GM23248 (cell line): ENCODE measurements around the gene TRIM69. TPM values are rescaled to one million over a fixed set of nuclear protein-coding genes. Genes with fewer than 3 reads are reported as not detected.

ENCODE experiments used
- DNase-seq: peaks from one replicate; pipeline ENCODE4 v3.0.0-alpha.2; 2015
- H2AFZ ChIP-seq: fragments of 200-600 bp; sonication (generic); 2 replicates; pipeline ENCODE4 v1.6.1; 2016; ENCODE audit warnings: antibody characterized with exemption
- H3F3A ChIP-seq: fragments of 200-600 bp; sonication (generic); 2 replicates; pipeline ENCODE4 v1.6.1; 2016; ENCODE audit warnings: mild to moderate bottlenecking, antibody characterized with exemption, mixed run types; ENCODE audit not compliant: insufficient read depth
- H3K27ac ChIP-seq: fragments of 200-600 bp; sonication (generic); 2 replicates; pipeline ENCODE4 v1.5.1; 2016; ENCODE audit warnings: mild to moderate bottlenecking
- H3K27me3 ChIP-seq: fragments of 200-600 bp; sonication (generic); replicated peaks from 2 replicates; pipeline ENCODE4 v1.6.1; 2016; ENCODE audit warnings: mild to moderate bottlenecking; ENCODE audit not compliant: insufficient read depth
- H3K36me3 ChIP-seq: fragments of 200-600 bp; sonication (generic); 2 replicates; pipeline ENCODE4 v1.6.1; 2016; ENCODE audit warnings: low read depth, mild to moderate bottlenecking
- H3K4me1 ChIP-seq: fragments of 200-600 bp; sonication (generic); 2 replicates; pipeline ENCODE4 v1.6.1; 2016; ENCODE audit warnings: mild to moderate bottlenecking; ENCODE audit not compliant: insufficient read depth
- H3K4me2 ChIP-seq: fragments of 200-600 bp; sonication (generic); one replicate; pipeline ENCODE4 v1.6.1; 2016; ENCODE audit warnings: mild to moderate bottlenecking; ENCODE audit not compliant: unreplicated experiment
- H3K4me3 ChIP-seq: fragments of 200-600 bp; sonication (generic); 2 replicates; pipeline ENCODE4 v1.5.1; 2016; ENCODE audit warnings: mild to moderate bottlenecking
- H3K79me2 ChIP-seq: fragments of 200-600 bp; sonication (generic); 2 replicates; pipeline ENCODE4 v1.6.1; 2016; ENCODE audit warnings: mild to moderate bottlenecking; ENCODE audit not compliant: insufficient read depth
- H3K9ac ChIP-seq: fragments of 200-600 bp; sonication (generic); 2 replicates; pipeline ENCODE4 v1.6.1; 2016; ENCODE audit warnings: mild to moderate bottlenecking
- H3K9me2 ChIP-seq: fragments of 200-600 bp; sonication (generic); 2 replicates; pipeline ENCODE4 v1.6.1; 2016; ENCODE audit warnings: mixed run types, mild to moderate bottlenecking, moderate library complexity; ENCODE audit not compliant: insufficient read depth
- H3K9me3 ChIP-seq: fragments of 200-600 bp; sonication (generic); one replicate; pipeline ENCODE4 v1.6.1; 2017; ENCODE audit warnings: low read depth
- H4K20me1 ChIP-seq: fragments of 200-600 bp; sonication (generic); 2 replicates; pipeline ENCODE4 v1.6.0; 2016; ENCODE audit not compliant: insufficient read depth
- EZH2 ChIP-seq: fragments of 200-600 bp; sonication (generic); IDR thresholded peaks from 2 replicates; pipeline ENCODE4 v1.6.1; 2018; ENCODE audit warnings: antibody characterized with exemption, mild to moderate bottlenecking; ENCODE audit not compliant: insufficient read depth, poor library complexity, severe bottlenecking
- EZH2phosphoT487 ChIP-seq: fragments of 200-600 bp; sonication (generic); IDR thresholded peaks from 2 replicates; pipeline ENCODE4 v1.6.1; 2018; ENCODE audit warnings: antibody characterized with exemption, moderate library complexity, mild to moderate bottlenecking, low read depth; ENCODE audit not compliant: insufficient read depth
- WGBS, 2 experiments: methylation state at CpG; one replicate each; pipeline ENCODE4 v1.1.6; 2015 to 2017; ENCODE audit warnings: low lambda C conversion rate in 2 of 2, low coverage in 1 of 2; ENCODE audit errors: missing lambda C conversion rate in 2 of 2; 5-methylcytosine and 5-hydroxymethylcytosine counted together
- in situ Hi-C: fragments of 300-500 bp; cut with MboI; formaldehyde crosslinking; loops from 2 replicates; pipeline ENCODE4 v1.15.0; 2020
- polyA plus RNA-seq: library from polyadenylated mRNA; unstranded; fragments of >200 nt; fragmentation: Nextera tagmentation; extraction: Ambion mirVana; gene quantifications from 2 replicates; pipeline ENCODE4 v1.2.1, GENCODE V29; 2016
- total RNA-seq: library from RNA; depleted of rRNA; stranded (reverse); fragments of >200 nt; shearing (Covaris generic); gene quantifications from 2 replicates; pipeline ENCODE4 v1.2.3, GENCODE V29; 2014

TRIM69 gene
- total and polyA plus RNA-seq, 2 experiments from 2014 or later, result 8.9 to 9.2 TPM

DNA sequence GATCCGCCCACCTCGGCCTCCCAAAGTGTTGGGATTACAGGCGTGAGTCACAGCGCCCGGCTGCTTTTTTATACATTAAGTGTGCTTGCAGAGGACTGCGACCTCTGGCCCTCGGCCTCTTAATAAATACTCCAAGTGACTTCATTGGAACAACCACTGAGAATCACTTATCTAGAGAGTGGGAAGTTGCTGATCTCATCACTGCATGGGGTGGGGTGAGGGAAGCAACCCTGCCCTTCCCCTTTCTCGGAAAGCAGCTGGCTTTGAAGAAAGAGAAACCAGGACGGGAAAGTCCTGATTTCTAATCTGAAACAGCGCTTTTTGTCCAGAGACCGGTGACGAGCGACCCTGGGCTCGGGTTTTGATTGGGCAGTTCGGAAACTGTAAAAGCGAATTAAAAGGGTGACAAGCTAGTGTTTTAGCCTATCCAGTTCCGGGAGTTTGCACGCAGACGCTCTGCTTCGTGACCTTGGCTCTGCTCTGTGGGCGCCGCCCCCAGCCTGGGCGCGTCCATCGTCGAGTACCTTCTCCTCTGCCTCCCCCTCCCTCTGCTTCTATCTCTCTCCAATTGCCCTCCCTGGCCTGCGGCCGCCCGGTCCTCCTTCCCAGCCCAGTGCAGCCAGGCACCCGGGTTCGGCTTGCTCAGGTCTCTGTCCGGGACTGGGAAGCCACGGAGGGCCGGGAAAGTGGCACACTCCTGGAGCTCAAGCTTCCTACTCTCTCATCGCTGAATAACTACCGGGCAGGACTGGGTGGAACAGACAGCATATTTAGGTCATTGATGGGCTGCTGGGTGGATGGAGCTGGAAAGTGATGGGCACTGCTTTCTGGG is 7.5 kb upstream of the TRIM69 start:
- no peaks in the 10 kb centered on the region for H3K9me2 ChIP-seq
- peak; percentile 97 for DNase-seq
- peak overlapping the region; percentile 86 for H3K4me2 ChIP-seq
- in situ Hi-C loops, result loop anchor here (25.0 kb wide), 1 partner anchor 141 kb away; no protein-coding TSS in a partner anchor
- 1 to 2% methylated on average over 34 to 35 of the region's 36 CpGs for WGBS, 2 experiments
- peak overlapping the region; percentile 92 for H2AFZ ChIP-seq
- H3K27me3 ChIP-seq, result no peaks in the 10 kb centered on the region
- H3K4me3 ChIP-seq, result peak overlapping the region; percentile 96
- H3K4me1 ChIP-seq, result peaks cover 34% of the 10 kb centered on the region
- H3K36me3 ChIP-seq, result no peaks in the 10 kb centered on the region
- no peaks in the 10 kb centered on the region for H3K9me3 ChIP-seq
- peak overlapping the region; percentile 95 for H3K27ac ChIP-seq
- no peaks in the 10 kb centered on the region for H4K20me1 ChIP-seq
- H3K9ac ChIP-seq, result peak overlapping the region; percentile 87
- H3F3A ChIP-seq, result peaks cover 32% of the 10 kb centered on the region
- TF ChIP-seq EZH2phosphoT487 (no peak), EZH2 (no peak)
- H3K79me2 ChIP-seq, result peaks cover 14% of the 10 kb centered on the region

GRCh38 chr15:44729408-44730127 is 6.8 kb upstream of the TRIM69 start:
- 1 to 5% methylated on average over 20 to 21 of the region's 21 CpGs for WGBS, 2 experiments
- H3K4me1 ChIP-seq, result peaks cover 34% of the 10 kb centered on the region

GRCh38 chr15:44734839-44735481 is 1.4 kb upstream of the TRIM69 start:
- 55 to 71% methylated on average over 2 of the region's 2 CpGs for WGBS, 2 experiments
- no peak overlapping the region for H3K4me2 ChIP-seq
- no peaks in the 10 kb centered on the region for H3K27me3 ChIP-seq
- peaks cover 8% of the 10 kb centered on the region for H3K79me2 ChIP-seq
- H3K4me1 ChIP-seq, result 0 out of 2 replicates have a peak, but pooled peaks cover 6% of the 10 kb centered on the region
- H3K36me3 ChIP-seq, result no peaks in the 10 kb centered on the region
- no peaks in the 10 kb centered on the region for H3K9me2 ChIP-seq
- in situ Hi-C loops, result loop anchor here (10.0 to 25.0 kb wide), 2 partner anchors 70 to 148 kb away; partner anchors contain the start of gene SPG11
- no peaks in the 10 kb centered on the region for H3K9me3 ChIP-seq
- H3K27ac ChIP-seq, result no peak overlapping the region
- DNase-seq, result no peak
- H4K20me1 ChIP-seq, result no peaks in the 10 kb centered on the region
- no peak overlapping the region for H3K9ac ChIP-seq
- H2AFZ ChIP-seq, result peak overlapping the region; percentile 48; the same call in 1 of the 2 replicates
- no peak overlapping the region for H3K4me3 ChIP-seq
- TF ChIP-seq EZH2 (no peak), EZH2phosphoT487 (no peak)
- peaks cover under 1% of the 10 kb centered on the region; the same call in 1 of the 2 replicates for H3F3A ChIP-seq

More at GRCh38 chr15:44729408-44730127, 6.8 kb upstream of the TRIM69 start:
- no peaks in the 10 kb centered on the region for H3K9me2 ChIP-seq
- H3F3A ChIP-seq, result peaks cover 32% of the 10 kb centered on the region
- H4K20me1 ChIP-seq, result no peaks in the 10 kb centered on the region
- no peaks in the 10 kb centered on the region for H3K36me3 ChIP-seq
- TF ChIP-seq EZH2, result no peak
- TF ChIP-seq EZH2phosphoT487, result no peak
- peak overlapping the region; percentile 87 for H3K9ac ChIP-seq
- H2AFZ ChIP-seq, result peak overlapping the region; percentile 92
- no peaks in the 10 kb centered on the region for H3K27me3 ChIP-seq
- in situ Hi-C loops, result loop anchor here (10.0 to 25.0 kb wide), 2 partner anchors 65 to 142 kb away; partner anchors contain the start of gene SPG11
- peak overlapping the region; percentile 95 for H3K27ac ChIP-seq
- H3K79me2 ChIP-seq, result peaks cover 14% of the 10 kb centered on the region
- H3K9me3 ChIP-seq, result no peaks in the 10 kb centered on the region
- no peak for DNase-seq
- peak overlapping the region; percentile 96 for H3K4me3 ChIP-seq
- H3K4me2 ChIP-seq, result peak overlapping the region; percentile 86
